ENCODE measurements around the gene LRRC38. TPM values are rescaled to one million over a fixed set of nuclear protein-coding genes. Genes with fewer than 3 reads are reported as not detected.

The LRRC38 gene
- total and polyA plus RNA-seq, 2 donors (not counting 1 experiment from before 2014, with no cell fraction given), result not detected

GRCh38 chr1:13556224-13556764 lies 42.5 kb upstream of the LRRC38 start:
- no peak for TF ChIP-seq CTCF (conservative IDR thresholded peaks at IDR 0.05 in 1 of 2, IDR thresholded peaks at IDR 0.05 in 1 of 2; ENCODE audit: low read depth in 1 of 2, low read length in 2 of 2)
- TF ChIP-seq EZH2 (IDR thresholded peaks at IDR 0.05; ENCODE audit: low read length, missing control alignments), result no peak
- Histone ChIP-seq H3K4me3 (replicated peaks in 1 of 4; ENCODE audit: control extremely low read depth in 1 of 4, insufficient read depth in 1 of 4, low read depth in 3 of 4, low read length in 4 of 4) (no peak overlapping the region), H3K79me2 (ENCODE audit: control insufficient read depth, insufficient read depth, low read length) (no peaks in the 10 kb centered on the region), H3K9me3 (ENCODE audit: control insufficient read depth, insufficient read depth, low read depth, low read length) (no peaks in the 10 kb centered on the region), H3K27me3 (ENCODE audit: control insufficient read depth, insufficient read depth, low read length) (no peaks in the 10 kb centered on the region), H3K4me1 (ENCODE audit: control insufficient read depth, extremely low read depth, insufficient read depth, low read length) (no peaks in the 10 kb centered on the region), H3K4me2 (ENCODE audit: extremely low read depth, insufficient read depth, low read length) (no peak overlapping the region), H3K36me3 (ENCODE audit: control insufficient read depth, insufficient read depth, low read length) (no peaks in the 10 kb centered on the region), H4K20me1 (ENCODE audit: control insufficient read depth, extremely low read depth, insufficient read depth, low read length) (no peaks in the 10 kb centered on the region), H3K9ac (ENCODE audit: insufficient read depth, low read length) (no peak overlapping the region), H2AFZ (ENCODE audit: low read length) (no peak overlapping the region), H3K27ac (ENCODE audit: insufficient read depth, low read length) (no peak overlapping the region)
- DNase-seq (ENCODE audit: low read depth in 2 of 2), result no peak

GRCh38 chr1:13554798-13555197 lies 41.0 kb upstream of the LRRC38 start:
- Histone ChIP-seq H3K27ac (ENCODE audit: insufficient read depth, low read length) (no peak overlapping the region), H3K9me3 (ENCODE audit: control insufficient read depth, insufficient read depth, low read depth, low read length) (no peaks in the 10 kb centered on the region), H3K4me3 (replicated peaks in 1 of 4; ENCODE audit: control extremely low read depth in 1 of 4, insufficient read depth in 1 of 4, low read depth in 3 of 4, low read length in 4 of 4) (no peak overlapping the region), H4K20me1 (ENCODE audit: control insufficient read depth, extremely low read depth, insufficient read depth, low read length) (no peaks in the 10 kb centered on the region), H3K9ac (ENCODE audit: insufficient read depth, low read length) (no peak overlapping the region), H3K4me1 (ENCODE audit: control insufficient read depth, extremely low read depth, insufficient read depth, low read length) (no peaks in the 10 kb centered on the region), H3K27me3 (ENCODE audit: control insufficient read depth, insufficient read depth, low read length) (no peaks in the 10 kb centered on the region), H2AFZ (ENCODE audit: low read length) (no peak overlapping the region), H3K4me2 (ENCODE audit: extremely low read depth, insufficient read depth, low read length) (no peak overlapping the region), H3K79me2 (ENCODE audit: control insufficient read depth, insufficient read depth, low read length) (no peaks in the 10 kb centered on the region), H3K36me3 (ENCODE audit: control insufficient read depth, insufficient read depth, low read length) (no peaks in the 10 kb centered on the region)
- DNase-seq (ENCODE audit: low read depth in 2 of 2), result no peak
- no peak for TF ChIP-seq EZH2 (IDR thresholded peaks at IDR 0.05; ENCODE audit: low read length, missing control alignments)
- no peak for TF ChIP-seq CTCF (conservative IDR thresholded peaks at IDR 0.05 in 1 of 2, IDR thresholded peaks at IDR 0.05 in 1 of 2; ENCODE audit: low read depth in 1 of 2, low read length in 2 of 2)

DNA sequence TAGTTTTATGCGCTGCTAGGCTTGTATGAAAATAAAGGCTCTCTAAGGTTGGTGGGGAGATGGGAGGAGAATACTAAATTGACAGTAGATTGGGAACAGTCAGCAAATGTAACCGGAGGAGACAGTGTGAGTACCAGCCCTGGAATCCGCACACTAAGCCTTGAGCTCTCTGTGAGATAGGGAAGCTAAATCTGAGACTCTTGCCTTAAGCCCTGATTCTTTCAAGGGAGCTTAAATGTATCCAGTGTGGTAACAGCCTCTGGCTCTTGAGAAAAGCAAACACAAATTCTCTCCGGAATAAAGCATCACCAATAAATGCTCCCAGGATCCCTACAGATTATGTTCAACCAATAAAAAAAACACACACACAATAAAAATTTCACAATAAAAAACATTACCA lies 36.9 kb upstream of the LRRC38 start:
- Histone ChIP-seq H3K4me2 (ENCODE audit: extremely low read depth, insufficient read depth, low read length) (no peak overlapping the region), H3K27ac (ENCODE audit: insufficient read depth, low read length) (no peak overlapping the region), H3K9me3 (ENCODE audit: control insufficient read depth, insufficient read depth, low read depth, low read length) (no peaks in the 10 kb centered on the region), H3K4me3 (replicated peaks in 1 of 4; ENCODE audit: control extremely low read depth in 1 of 4, insufficient read depth in 1 of 4, low read depth in 3 of 4, low read length in 4 of 4) (no peak overlapping the region), H4K20me1 (ENCODE audit: control insufficient read depth, extremely low read depth, insufficient read depth, low read length) (no peaks in the 10 kb centered on the region), H3K4me1 (ENCODE audit: control insufficient read depth, extremely low read depth, insufficient read depth, low read length) (no peaks in the 10 kb centered on the region), H3K79me2 (ENCODE audit: control insufficient read depth, insufficient read depth, low read length) (no peaks in the 10 kb centered on the region), H3K36me3 (ENCODE audit: control insufficient read depth, insufficient read depth, low read length) (no peaks in the 10 kb centered on the region), H2AFZ (ENCODE audit: low read length) (no peak overlapping the region), H3K27me3 (ENCODE audit: control insufficient read depth, insufficient read depth, low read length) (no peaks in the 10 kb centered on the region), H3K9ac (ENCODE audit: insufficient read depth, low read length) (no peak overlapping the region)
- TF ChIP-seq EZH2 (IDR thresholded peaks at IDR 0.05; ENCODE audit: low read length, missing control alignments) (no peak), CTCF (conservative IDR thresholded peaks at IDR 0.05 in 1 of 2, IDR thresholded peaks at IDR 0.05 in 1 of 2; ENCODE audit: low read depth in 1 of 2, low read length in 2 of 2) (no peak)
- DNase-seq (ENCODE audit: low read depth in 2 of 2), result no peak
